Colon (tissue), 2 donors: ENCODE measurements around the gene TRIO.

ENCODE experiments used
- FAIRE-seq: peaks from 2 replicates; lab custom pipeline; 2012; peaks lifted over from hg19 to GRCh38; lab: Jason Lieb, UNC
- donor health status: control.
- donor health status: control.

TRIO gene

DNA sequence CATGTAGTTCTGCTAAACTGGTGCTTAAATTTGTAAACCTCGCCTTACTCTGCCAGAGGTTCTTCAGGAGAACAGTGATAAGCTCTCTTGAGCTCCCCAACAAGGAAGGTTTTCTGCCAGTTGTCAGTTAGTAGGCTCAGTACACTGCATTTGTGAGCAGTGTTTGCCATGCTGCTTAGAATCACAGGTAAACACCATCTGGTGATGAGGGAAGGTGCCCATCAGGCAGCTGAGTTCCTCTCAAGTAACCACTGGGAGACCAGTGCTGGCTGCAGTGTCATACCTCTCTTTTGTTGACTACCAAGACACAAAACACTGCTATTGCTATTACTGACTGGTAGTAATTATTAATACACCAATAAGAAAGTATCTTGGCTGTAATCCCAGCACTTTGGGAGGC, 252.3 kb downstream of the TRIO start:
- FAIRE-seq: no peak

DNA sequence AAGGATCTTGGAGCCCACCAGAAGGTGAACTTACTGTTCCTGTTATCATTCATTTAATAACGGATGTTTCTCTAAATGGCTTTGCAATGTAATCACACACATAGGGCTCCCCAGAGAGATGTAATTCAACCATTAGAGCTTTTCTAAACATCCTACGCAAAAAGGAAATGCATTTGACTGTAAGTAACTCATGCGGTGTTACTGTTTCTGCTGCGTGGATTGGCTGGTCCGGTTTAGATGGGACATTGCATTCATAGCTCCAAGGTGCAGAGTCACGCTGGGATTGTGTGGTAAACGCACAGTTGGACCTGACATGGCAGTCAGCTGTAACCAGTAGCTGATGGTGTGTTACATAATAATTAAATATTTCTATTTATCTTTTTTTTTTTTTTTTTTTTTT, 252.9 kb downstream of the TRIO start:
- no peak for FAIRE-seq

DNA sequence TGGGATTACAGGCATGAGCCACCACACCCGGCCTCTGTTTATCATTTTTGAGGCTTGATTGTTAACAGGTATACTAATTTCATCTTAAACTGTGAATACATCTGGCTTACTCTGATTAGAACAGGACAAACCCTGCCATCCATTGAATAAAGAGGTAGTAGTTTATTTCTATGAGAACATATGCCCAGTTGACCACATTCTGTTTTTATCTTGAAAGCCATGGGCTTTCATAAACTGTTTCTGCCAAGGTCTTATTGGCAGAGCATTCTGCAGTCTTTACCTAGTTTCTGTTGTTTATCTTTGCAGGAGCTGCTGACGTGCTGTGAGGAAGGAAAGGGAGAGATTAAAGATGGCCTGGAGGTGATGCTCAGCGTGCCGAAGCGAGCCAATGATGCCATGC, 253.6 kb downstream of the TRIO start:
- FAIRE-seq: no peak

DNA sequence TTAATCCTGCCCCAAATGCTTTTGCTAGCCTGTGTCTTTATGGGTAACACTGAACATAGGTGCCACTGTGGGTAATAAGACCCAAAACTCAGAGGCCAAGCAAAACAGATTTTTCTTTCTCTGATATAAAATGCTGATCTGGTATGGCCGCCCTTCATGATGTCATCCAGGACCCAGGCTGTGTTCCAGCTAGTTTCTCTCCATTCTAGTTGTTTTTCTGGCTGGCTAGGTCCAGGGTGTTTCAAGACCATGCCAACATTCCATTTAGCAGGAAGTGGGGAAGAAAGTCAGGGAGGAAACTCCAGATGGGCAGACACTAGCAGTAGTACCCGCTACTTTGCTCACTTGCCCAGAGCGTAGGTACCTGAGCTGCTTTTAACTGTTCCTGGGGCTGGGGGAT, 254.6 kb downstream of the TRIO start:
- FAIRE-seq: no peak

DNA sequence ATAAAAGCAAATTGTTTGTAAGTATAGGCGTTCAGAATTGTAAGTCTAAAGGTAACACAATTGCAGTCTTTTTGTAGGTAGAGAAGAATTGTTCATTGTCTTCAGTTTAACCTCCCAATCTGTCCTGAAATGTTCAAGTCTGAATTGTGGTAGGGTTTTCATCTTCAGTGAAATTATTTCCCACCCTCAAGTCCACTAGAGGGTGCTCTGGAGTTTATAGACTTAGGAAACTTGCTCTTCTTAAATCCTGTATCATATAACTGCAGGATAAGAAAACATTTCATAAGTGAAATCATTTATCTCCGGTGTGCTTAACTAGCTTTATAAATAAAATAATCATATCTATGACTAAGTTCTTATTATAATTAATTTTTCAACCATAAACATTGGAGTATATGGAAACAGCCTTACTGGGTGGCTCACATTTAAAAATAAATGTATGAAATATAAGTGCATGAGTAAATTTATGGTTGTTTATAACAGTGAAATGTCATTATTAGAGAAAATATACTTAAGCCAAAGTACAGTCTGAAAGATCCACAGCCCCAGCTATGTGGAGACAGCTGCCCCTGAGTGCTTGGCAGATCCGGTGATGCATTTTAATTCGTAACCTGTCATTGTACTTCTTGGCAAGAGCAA, 256.0 kb downstream of the TRIO start:
- FAIRE-seq: no peak

DNA sequence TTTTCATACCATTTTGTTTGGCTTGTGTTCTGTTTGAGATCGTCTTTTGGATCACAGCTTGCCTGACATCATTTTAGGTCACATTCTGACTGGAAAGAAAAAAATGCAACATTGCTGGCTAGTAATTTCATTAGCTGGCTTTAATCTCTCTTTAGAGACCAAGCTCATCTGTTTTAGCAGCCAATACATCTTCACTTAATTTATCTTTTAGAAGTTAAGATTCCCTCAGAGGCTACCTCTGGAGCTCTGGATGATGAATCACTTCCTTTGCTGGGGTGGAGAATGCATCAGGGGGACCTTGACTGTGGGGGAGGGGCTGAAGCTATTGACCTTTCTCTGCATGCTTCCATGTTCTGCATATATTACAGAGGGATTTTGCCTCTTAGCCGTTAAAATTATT, 256.9 kb downstream of the TRIO start:
- no peak for FAIRE-seq

DNA sequence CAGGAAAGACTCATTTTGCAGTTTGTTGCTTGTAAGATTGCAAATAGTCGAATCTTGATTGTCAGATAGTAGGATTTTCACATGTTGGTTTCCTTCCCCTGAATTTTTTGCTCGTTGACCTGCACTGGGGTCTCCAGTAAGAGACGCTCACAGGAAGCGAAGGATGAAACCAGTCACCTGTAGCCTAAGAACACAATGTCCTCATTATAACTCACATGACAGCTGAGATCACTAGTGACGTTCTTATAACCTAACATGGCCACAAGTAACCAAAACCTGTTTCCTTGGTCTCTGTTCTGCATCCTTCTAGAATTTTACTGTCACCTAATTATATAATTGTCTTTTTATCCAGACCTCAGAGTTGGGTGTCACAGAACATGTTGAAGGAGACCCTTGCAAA, 257.5 kb downstream of the TRIO start:
- FAIRE-seq: no peak

DNA sequence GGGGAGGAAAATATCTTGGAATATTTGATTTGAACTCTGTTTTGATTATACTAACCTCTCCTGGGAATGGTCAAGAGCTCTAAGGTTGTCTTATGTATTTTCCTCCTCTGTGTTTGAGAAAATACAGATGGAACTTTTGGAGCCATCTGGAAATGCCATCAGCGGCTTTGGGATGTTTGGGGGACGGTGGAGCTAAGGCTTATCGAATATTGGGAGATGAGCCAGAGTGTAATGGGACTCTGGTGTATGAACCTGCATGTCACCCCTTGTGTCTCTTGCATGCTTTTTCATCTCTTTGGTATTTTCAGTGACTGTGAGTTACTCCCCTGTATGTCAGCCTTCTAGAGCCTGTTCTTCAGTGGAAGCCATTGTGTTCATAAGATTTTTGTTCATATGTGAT, 258.5 kb downstream of the TRIO start:
- FAIRE-seq: no peak

DNA sequence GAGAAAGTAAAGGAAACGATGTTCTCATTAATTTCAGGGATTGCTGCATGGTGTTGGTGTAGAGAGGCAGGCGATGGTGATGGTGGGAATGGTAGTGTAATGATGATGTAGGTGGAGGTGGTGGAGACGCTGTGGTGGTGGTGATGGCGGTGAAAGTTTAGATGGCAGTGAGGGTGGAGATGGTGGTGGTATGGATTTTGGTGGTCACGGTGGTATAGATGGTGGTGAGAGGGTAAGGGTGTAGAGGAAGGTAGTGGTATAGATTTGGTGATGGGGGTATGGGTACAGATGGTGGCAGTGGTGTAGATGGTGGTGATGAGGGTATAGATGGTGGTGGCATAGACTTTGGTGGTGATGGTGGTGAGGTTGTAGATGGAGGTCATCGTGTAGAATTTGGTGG, 259.3 kb downstream of the TRIO start:
- FAIRE-seq: no peak

DNA sequence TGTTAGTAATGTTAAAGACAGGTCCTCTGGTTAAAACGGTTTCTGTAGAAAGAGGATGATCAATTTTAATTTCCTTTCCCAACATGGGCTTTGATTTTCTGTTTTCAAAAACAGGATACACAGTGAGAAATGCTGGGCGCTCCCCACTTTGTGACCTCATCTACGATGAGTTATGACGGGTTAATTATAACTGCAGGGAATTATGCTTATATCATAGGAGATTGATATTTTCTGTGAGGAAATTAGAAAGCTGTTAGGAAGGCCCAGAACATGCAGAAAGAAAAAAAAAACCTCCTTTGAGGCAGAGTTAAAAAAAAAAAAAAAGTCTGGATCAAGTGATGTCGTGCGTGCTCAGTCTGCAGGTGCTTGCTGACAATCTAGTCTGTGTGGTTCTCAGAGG, 261.6 kb downstream of the TRIO start:
- no peak for FAIRE-seq

DNA sequence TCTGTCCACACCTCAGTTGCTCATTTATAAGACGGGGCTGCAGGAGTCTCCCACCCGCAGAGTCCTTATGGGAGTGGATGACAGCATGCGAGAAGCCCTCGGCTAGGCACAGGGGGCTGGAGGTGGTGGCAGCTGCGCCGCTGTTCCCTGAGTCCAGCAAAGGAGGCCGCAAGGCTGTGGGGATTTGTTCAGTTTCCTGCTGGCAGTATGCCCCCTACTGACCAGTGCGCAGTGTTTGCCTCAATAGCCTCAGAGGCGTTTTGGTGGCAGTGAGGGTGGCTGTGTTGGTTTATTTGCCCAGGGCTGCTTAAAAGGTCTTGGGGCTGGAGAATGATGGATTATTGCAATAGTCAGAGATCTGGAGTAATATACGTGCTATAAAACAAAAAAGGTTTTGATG, 262.1 kb downstream of the TRIO start:
- FAIRE-seq: no peak

DNA sequence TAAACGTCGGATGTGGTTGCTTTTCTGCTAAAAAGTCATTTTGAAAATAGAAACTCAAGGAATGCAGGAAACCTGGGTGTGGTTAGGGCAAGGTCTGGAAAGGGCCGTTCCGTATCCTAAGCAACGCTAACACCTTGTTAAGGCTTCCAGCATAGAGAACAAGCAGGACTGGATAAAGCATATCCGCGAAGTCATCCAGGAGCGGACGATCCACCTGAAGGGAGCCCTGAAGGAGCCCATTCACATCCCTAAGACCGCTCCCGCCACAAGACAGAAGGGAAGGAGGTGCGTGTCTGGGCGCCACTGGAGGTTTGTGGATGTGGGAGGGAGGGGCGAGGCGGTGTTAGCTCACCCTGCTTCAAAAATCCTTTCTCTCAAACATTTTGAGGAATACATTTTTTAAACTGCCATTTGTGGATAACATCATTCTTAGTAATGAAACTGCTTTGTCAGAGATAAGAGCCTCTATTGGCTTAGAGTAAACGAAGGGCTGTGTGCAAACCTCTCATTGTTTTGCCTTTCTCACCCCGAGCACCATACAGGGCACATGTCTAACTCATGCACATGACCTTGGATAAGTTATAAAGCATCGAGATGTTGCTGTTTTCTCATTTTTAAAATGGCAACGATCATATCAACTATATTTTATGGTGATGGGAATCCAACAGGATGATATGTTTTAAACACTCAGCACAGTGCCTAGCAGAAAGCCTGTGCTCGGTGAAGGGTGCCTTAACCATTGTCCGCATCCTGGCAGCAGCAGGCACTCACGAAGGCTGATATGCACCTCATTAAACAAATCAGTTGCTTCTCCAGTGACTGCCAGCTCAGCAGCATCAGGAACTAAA, 262.8 kb downstream of the TRIO start:
- no peak for FAIRE-seq

DNA sequence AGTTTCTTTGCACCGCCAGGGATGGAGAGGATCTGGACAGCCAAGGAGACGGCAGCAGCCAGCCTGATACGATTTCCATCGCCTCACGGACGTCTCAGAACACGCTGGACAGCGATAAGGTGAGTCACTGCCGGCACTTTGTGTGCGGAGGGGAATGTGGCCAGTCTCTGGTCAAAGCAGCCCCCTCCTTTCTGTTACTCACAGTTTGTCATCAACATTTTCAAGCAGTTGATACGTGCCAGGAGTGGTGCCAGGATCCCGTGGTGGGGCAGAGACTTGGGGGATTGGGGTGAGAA, 263.4 kb downstream of the TRIO start:
- no peak for FAIRE-seq

DNA sequence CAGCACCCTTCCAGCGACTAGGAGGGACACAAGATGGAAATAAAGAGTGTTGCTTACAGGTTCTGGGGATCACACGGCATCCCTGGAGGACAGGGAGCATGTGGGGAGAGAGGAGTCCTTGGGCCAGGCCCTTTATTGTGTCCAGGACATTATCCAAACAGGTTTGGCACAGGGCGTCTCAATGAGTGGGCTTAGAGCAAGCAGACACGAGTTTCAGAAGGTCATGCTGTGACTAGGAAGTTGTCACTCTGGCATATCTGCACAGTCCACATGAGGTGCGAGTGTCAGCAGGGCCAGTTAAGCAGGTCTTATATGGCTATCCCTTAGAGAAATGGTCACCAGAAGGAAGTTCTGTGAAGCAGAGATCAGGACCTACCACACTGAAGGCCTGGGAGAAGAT, 263.9 kb downstream of the TRIO start:
- no peak for FAIRE-seq

DNA sequence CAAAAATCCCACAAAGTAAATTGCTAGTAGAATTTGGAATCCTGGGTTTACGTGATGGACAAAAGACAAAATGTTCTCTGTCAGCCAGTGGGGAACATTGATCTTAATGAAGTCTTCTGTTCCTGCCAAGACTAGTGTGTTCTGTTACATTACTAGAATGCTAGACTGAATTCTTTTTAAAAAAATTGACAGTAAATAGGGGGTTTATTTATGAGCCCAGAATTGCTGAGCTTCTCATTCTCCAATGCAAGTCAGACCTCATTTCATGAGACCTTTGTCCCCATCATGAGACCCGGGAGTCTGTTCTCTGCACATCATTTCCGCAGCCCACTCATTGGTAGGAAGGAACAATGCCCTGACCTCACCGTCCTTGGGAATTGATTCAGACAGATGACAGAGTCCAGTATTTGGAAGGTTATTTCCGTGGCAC, 264.6 kb downstream of the TRIO start:
- FAIRE-seq: no peak

DNA sequence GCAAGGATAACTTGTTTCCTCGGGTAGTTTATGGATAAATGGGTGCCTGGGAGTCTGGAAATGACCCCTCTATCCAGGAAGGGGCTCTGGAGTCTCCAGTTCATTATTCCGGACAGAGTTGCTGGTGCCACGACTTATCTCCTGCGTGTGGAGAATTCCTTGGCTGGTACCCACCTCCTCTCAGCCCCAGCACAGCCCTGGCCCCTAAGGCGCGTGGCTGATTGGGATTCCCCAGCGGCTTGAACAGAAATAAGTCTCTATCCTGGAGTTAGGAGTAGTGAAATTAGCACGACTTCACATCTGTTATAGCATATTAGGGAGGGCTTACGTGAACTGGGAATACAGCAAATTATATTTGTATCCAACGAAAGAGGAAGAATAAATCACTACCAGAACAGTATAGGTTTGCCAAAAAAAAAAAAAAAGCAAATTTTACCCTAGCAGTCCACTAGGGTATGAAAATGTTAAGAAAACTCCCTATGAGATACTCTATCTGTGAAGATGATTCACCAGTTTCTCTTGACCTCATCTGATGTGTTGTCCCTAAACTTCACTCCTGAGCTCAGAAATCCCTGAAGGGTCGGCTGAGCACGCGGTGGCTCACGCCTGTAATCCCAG, 265.9 kb downstream of the TRIO start:
- FAIRE-seq: no peak

DNA sequence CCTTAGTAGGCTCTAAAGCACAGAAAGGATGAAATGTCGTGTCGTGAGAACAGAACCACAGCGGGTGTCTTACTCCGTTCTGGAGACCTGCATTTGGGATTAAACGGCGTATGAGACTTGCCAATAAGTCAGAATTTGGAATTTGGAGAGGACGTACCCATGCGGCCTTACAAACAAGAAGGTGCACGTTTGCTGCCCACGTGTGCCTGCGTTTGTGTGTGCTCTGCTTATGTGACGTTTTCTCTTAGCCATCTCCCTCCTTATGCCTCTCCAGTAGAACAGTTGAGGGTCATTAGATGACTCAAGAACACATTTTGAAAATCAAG, 266.9 kb downstream of the TRIO start:
- no peak for FAIRE-seq

DNA sequence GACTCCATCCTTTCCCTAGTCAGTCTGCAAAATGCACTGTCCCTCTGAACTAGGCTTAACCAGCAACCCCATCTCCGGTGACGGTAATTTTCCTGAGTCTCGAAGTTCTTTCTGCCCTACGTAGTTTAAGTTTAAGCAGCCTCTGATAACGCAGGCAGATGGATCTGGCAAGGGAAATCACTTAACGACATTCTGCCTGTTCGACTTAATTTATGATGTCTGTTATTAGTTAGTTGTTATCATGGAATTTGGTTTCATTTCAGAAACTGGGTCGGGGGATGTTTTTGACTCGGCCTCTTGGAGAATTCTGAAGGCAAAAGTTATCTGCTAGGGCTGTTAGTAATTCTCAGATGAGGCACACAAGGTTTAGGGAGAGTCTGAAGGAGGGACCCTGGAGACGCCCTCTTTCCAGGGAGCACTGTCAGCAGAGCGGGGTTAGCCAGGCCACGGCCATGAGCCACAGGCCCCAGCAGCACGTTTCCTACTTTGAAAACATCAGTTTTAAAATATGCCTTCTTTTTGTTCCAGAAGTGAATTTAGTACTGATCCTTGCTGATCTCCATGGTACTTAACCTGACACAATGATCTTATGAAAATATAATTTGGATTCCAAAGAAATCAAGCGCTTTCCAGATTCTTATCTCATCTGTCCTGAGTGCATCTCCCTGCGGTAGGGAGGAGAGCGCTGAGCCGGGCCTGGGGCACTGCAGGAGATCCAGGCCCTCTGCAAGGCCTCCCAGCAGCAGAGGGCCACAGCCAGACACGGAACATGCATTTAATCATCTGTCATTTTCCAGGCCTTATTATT, 267.5 kb downstream of the TRIO start:
- FAIRE-seq: no peak

DNA sequence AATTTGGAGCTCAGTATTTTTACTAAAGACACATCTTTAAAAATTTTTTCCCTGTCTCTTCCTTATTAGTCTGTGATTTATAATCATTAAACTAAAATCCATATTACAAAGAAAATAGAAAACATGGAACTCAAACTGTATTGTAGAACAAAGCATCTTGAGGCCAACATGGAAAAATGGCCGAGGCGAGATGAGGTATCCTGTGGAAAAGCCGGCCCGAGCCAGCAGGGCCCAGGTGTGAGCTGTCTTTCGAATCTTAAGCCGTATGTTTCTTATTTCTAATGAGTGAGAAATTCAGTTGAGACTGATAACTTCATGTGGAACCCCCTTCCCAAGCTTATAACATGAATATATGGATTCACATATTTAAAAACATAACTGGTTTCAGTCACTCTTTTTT, 268.1 kb downstream of the TRIO start:
- FAIRE-seq: no peak

DNA sequence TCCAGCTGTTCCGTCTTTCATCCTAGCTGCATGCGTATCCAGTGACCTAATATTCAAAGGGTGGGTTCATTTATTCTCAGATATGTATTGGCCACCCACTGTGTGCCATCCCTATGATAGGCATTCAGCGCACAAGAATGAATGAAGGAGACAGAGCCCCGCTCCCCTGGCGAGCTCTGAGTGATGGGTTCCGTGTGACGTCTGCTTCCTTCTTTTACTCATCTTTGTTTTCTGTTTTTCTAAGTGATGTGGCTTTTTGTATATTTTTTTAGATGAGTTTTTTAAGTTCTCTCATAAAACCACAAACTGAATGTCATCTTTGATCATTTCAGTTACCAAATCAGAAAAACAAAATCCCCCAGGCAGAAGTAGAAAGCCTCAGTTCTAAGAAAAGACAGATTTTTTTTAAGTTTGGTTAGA, 270.2 kb downstream of the TRIO start:
- FAIRE-seq: no peak

DNA sequence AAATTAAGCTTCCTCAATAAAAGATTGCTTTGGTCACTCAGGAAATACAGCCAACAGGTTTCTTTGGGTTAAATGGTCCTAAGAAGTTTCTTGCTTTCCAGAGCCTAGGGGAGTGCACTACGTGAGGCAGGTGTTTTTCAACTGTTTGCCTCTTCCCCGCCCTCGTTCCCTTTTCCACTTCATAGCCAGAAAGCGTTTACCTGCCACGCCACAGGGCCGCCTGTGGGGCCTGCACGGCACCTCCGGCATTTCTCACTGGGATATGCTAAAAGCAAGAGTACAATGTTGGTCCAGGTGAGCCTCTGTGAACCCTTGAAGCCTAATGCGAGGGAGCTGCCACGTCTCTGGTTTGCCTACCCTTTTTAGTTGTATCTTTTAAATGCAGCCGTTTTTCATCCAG, 270.9 kb downstream of the TRIO start:
- no peak for FAIRE-seq

DNA sequence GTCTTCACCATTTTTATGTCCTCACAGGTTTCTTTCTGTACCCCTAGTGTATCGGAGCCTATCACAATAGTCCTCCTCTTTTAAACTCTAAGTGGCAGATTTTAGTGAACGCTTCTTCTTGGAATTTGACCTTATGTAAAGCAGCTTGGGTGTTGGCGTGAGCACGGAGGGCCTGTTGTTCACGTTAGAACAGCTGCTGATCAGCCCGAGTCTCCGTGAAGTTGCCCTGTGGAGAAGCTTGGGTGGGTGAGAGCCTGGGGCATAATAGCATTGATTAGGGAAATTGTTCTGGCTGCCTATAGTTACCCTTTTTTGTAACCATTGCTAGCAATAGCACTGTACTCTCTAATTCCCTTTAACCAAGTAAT, 271.5 kb downstream of the TRIO start:
- FAIRE-seq: no peak

DNA sequence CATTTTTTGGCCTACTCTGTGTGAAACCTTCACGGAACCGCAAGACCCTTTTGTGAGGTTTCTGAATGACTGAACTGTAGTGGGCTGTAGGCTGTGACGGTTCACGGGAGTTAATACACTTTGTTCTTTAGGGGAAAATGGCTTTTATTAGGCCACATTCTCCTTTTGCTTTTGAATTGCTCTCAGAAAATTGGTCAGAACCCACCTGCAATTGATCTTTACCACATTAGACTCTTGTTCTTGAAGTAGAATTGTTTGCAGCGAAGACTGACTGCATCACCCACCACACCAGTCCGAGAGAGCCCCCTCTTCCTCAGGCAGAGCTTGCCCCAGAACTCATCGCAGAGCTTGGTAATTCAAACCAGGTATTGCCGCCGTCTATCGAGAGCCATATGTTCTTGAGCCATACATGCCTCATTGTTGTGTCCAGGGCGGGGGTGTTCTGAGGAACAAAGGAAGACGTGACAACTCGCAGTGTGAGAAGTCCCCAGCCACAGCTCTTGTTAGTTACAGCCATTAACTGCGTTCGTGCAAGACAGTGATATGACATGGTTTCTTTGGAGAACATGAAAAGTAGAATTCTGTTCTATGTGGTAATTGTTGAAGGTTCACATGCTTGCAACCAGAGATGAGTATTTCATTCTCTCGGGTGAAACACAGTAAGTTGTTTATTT, 272.0 kb downstream of the TRIO start:
- FAIRE-seq: no peak
